H1 (cell line): ENCODE measurements around the gene RTP2. TPM values are rescaled to one million over a fixed set of nuclear protein-coding genes. Genes with fewer than 3 reads are reported as not detected.

ENCODE experiments used
- CREB1 ChIP-seq: IDR thresholded peaks from 2 replicates; pipeline ENCODE4 v1.6.1; 2012; ENCODE audit warnings: inconsistent platforms
- RFX5 ChIP-seq: IDR thresholded peaks from 2 replicates; pipeline ENCODE4 v1.6.1; 2011; ENCODE audit warnings: low read depth, low read length, improper control_type of control experiment, borderline replicate concordance
- polyA plus RNA-seq, 7 experiments: library from polyadenylated mRNA; depleted of rRNA in 3 of 7; stranded (reverse) in 5 of 7; unstranded in 2 of 7; fragments of >200 nt in 5 of 7; fragments of 200-250 nt in 2 of 7; gene quantifications; 1 replicate in 5 of 7; 2 replicates in 1 of 7; 4 replicates in 1 of 7; pipeline versions ENCODE4 v1.2.1 to v1.2.3, GENCODE V29; 2011 to 2013; ENCODE audit warnings: missing spikeins in 2 of 7, mixed read lengths in 2 of 7
- total RNA-seq: library from RNA; stranded (reverse); fragmentation: NEBNext Ultra II Directional; extraction: Animal tissue kit (Norgen Biotek cat#: 25700); gene quantifications from 2 replicates; pipeline ENCODE4 v1.2.1, GENCODE V29; 2021

Gene RTP2
- total and polyA plus RNA-seq, 2 of the 8 experiments (the other 6 are each of a cell fraction or from before 2014, with no cell fraction given): not detected

- TF ChIP-seq RFX5 (no peak), CREB1 (no peak)
- TF ChIP-seq, all 59 proteins: peak for 8
Observed at GRCh38 chr3:187750006-187750512, 47.7 kb upstream of the RTP2 start (continued).
